Vagina (tissue), 2 donors: Measurements from ENCODE around the gene ST6GAL1.

Source experiments
- CTCF ChIP-seq, 3 experiments: fragments of 450-650 bp in 2 of 3; fragments of 200-600 bp in 1 of 3; sonication (generic) in 1 of 3; IDR thresholded peaks; one replicate each; pipeline ENCODE4 v1.5.1; 2017 to 2019; ENCODE audit warnings: antibody characterized with exemption in 3 of 3, mild to moderate bottlenecking in 2 of 3, moderate library complexity in 2 of 3
- POLR2A ChIP-seq, 2 donors: fragments of 450-650 bp; IDR thresholded peaks; one replicate each; pipeline ENCODE4 v1.6.1; 2017; ENCODE audit warnings: antibody characterized with exemption in 2 of 2, mild to moderate bottlenecking in 2 of 2, moderate library complexity in 2 of 2

DNA sequence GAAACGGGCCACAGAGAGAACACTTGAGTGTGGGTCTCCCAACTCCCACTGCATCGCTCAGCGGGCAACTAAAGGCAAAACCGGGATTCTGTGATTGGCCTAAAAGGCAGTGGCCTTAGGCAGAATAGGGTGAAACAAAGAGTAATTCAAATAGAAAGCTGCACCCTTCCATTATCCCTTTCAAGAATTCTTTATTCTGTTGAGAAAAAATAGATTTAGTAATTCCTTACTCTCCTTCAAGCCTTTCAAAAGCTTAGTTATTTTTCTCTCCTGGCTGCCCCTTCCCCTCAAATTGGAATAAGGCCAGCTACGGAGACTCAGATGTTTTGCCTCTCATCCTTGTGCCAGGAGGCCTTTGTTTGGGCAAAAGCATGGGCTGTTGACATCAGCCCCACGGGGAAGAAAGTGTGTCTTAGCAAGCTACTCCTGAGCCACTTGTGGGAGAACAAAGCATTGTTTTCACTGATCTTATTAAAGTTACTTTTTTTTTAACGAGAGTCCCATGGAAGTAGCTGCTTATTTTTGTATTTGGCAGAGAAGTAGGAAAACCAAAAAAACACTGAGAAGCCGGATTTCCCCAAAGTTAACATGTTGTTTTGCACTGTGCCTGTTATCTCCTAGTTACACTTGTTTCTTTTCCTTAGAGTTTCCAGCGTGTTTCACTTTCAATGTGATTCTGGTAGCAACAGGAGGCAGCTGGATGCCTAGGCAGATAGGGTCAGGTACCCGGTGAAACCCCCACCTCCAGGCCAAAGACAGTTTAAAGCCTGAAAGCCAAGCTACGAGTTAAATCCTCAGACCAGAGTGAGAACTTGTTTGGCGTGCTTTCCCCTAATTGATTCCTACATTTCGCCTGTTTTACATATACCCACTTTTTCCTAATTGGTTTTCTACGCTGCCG is 2.2 kb downstream of the ST6GAL1 start:
- no peak for TF ChIP-seq CTCF (IDR thresholded peaks at IDR 0.05)
- TF ChIP-seq POLR2A (IDR thresholded peaks at IDR 0.05): no peak
